Measurements from ENCODE around the gene UPK3BL1.
"Not testable (repeated sequence)": the region's sequence is repeated elsewhere in the genome, so short reads cannot be mapped to it uniquely, and the experiment has no call there.

GRCh38 chr7:102602317-102602716 is 40.3 kb downstream of the UPK3BL1 start:
- not testable (repeated sequence) for TF ChIP-seq CTCF, POLR2AphosphoS5 (IDR thresholded peaks at IDR 0.05)
